ENCODE measurements around the gene IFRD2. TPM values are rescaled to one million over a fixed set of nuclear protein-coding genes. Genes with fewer than 3 reads are reported as not detected.

IFRD2 gene
- total RNA-seq, 1 donor from 2014 or later = 37.3 TPM

- TF ChIP-seq CTCF (IDR thresholded peaks at IDR 0.05) (no peak), POLR2A (IDR thresholded peaks at IDR 0.05) (no peak), POLR2AphosphoS5 (IDR thresholded peaks at IDR 0.05; ENCODE audit: insufficient read depth in 1 of 2, low read depth in 1 of 2) (no peak)
- Histone ChIP-seq H3K27me3 (no peaks in the 10 kb centered on the region), H3K9me3 (no peaks in the 10 kb centered on the region), H3K36me3 (peaks cover 0 to 12% of the 10 kb centered on the region in 2 donors), H3K27ac (peak overlapping the region; percentile 74), H3K4me1 (peaks cover 76% of the 10 kb centered on the region), H3K4me3 (peak overlapping the region; percentile 72 to 97)
- no peak for DNase-seq (ENCODE audit: extremely low spot score in 2 of 2)
- intact Hi-C loops (cut with DNase I) = no loop called here
These were observed 27.1 kb upstream of the IFRD2 start for GRCh38 chr3:50319181-50319893.

- TF ChIP-seq POLR2A (IDR thresholded peaks at IDR 0.05) (no peak), POLR2AphosphoS5 (IDR thresholded peaks at IDR 0.05; ENCODE audit: insufficient read depth in 1 of 2, low read depth in 1 of 2) (no peak), CTCF (IDR thresholded peaks at IDR 0.05) (no peak)
- peaks cover 0 to 12% of the 10 kb centered on the region in 2 donors for H3K36me3 ChIP-seq
- H3K27me3 ChIP-seq = no peaks in the 10 kb centered on the region
- peaks cover 78% of the 10 kb centered on the region for H3K4me1 ChIP-seq
- intact Hi-C loops (cut with DNase I) = no loop called here
- DNase-seq (ENCODE audit: extremely low spot score in 2 of 2) = no peak
- peak overlapping the region; percentile 74 for H3K27ac ChIP-seq
- peak overlapping the region; percentile 13 to 72 for H3K4me3 ChIP-seq
- H3K9me3 ChIP-seq = no peaks in the 10 kb centered on the region
These were observed 26.4 kb upstream of the IFRD2 start for GRCh38 chr3:50318615-50319014.

- H3K4me3 ChIP-seq = peak overlapping the region; percentile 13 to 72
- H3K27ac ChIP-seq = peak overlapping the region; percentile 74
- intact Hi-C loops (cut with DNase I) = no loop called here
- no peak for DNase-seq (ENCODE audit: extremely low spot score in 2 of 2)
- no peaks in the 10 kb centered on the region for H3K27me3 ChIP-seq
- H3K4me1 ChIP-seq = peaks cover 79% of the 10 kb centered on the region
- peaks cover 0 to 12% of the 10 kb centered on the region in 2 donors for H3K36me3 ChIP-seq
- H3K9me3 ChIP-seq = no peaks in the 10 kb centered on the region
- TF ChIP-seq CTCF (IDR thresholded peaks at IDR 0.05) = no peak
- no peak for TF ChIP-seq POLR2AphosphoS5 (IDR thresholded peaks at IDR 0.05; ENCODE audit: insufficient read depth in 1 of 2, low read depth in 1 of 2)
- TF ChIP-seq POLR2A (IDR thresholded peaks at IDR 0.05) = no peak
These were observed 25.9 kb upstream of the IFRD2 start for GRCh38 chr3:50318163-50318562.

GRCh38 chr3:50317300-50317699 lies 25.1 kb upstream of the IFRD2 start:
- no peaks in the 10 kb centered on the region for H3K27me3 ChIP-seq
- H3K4me1 ChIP-seq = peaks cover 75% of the 10 kb centered on the region
- H3K9me3 ChIP-seq = no peaks in the 10 kb centered on the region
- TF ChIP-seq POLR2A (IDR thresholded peaks at IDR 0.05) = no peak
- TF ChIP-seq CTCF (IDR thresholded peaks at IDR 0.05) = no peak
- TF ChIP-seq POLR2AphosphoS5 (IDR thresholded peaks at IDR 0.05; ENCODE audit: insufficient read depth in 1 of 2, low read depth in 1 of 2) = no peak
- intact Hi-C loops (cut with DNase I) = no loop called here
- DNase-seq (ENCODE audit: extremely low spot score in 2 of 2) = no peak
- H3K36me3 ChIP-seq = peaks cover 0 to 12% of the 10 kb centered on the region in 2 donors
- H3K27ac ChIP-seq = peak overlapping the region; percentile 74
- H3K4me3 ChIP-seq = peak overlapping the region in 1 of 2 donors; percentile 1

- Histone ChIP-seq H3K9me3 (no peaks in the 10 kb centered on the region), H3K4me1 (peaks cover 69% of the 10 kb centered on the region), H3K4me3 (no peak overlapping the region), H3K27me3 (no peaks in the 10 kb centered on the region), H3K36me3 (peaks cover 0 to 12% of the 10 kb centered on the region in 2 donors), H3K27ac (peak overlapping the region; percentile 74)
- TF ChIP-seq CTCF (IDR thresholded peaks at IDR 0.05) (no peak), POLR2A (IDR thresholded peaks at IDR 0.05) (no peak), POLR2AphosphoS5 (IDR thresholded peaks at IDR 0.05; ENCODE audit: insufficient read depth in 1 of 2, low read depth in 1 of 2) (peak; percentile 61 to 73)
- no peak for DNase-seq (ENCODE audit: extremely low spot score in 2 of 2)
- intact Hi-C loops (cut with DNase I) = no loop called here
These were observed 24.5 kb upstream of the IFRD2 start for GRCh38 chr3:50316657-50317242.

Data from vagina (tissue), 2 donors.